ENCODE results near the gene HSPA4L. TPM values are rescaled to one million over a fixed set of nuclear protein-coding genes. Genes with fewer than 3 reads are reported as not detected.

Gene HSPA4L
- total and polyA plus RNA-seq, 10 of the 15 experiments (the other 5 are each of a cell fraction or from before 2014, with no cell fraction given): 8.6 to 40.5 (median 21.4) TPM

GRCh38 chr4:127880763-127881562 is 98.8 kb downstream of the HSPA4L start, which contains the start of gene PLK4 (continued):
- TF ChIP-seq EP300 (IDR thresholded peaks at IDR 0.05; ENCODE audit: borderline replicate concordance in 1 of 2, control insufficient read depth in 1 of 2, low read depth in 2 of 2, low read length in 2 of 2) (0 out of 4 replicates have a peak, but pooled peaks of 1 of the 2 experiments have one; percentile 44), HCFC1 (IDR thresholded peaks at IDR 0.05; ENCODE audit: low read length) (peak; percentile 38; the same call in 1 of the 2 replicates)

GRCh38 chr4:127881563-127881864 is 99.4 kb downstream of the HSPA4L start:
- H2AFZ ChIP-seq (ENCODE audit: control insufficient read depth, low read depth, low read length): peak overlapping the region; percentile 97
- intact Hi-C loops (cut with micrococcal nuclease; ENCODE audit: unreplicated experiment): loop anchor here (2.0 to 10.0 kb wide), 5 partner anchors 54 to 277 kb away; partner anchors contain the start of genes ABHD18, HSPA4L, LARP1B and MFSD8
- TF ChIP-seq NFYA (IDR thresholded peaks at IDR 0.05; ENCODE audit: borderline replicate concordance, low read depth, low read length): no peak
- TF ChIP-seq PRDM15 (CRISPR knock-in tag; IDR thresholded peaks at IDR 0.05): no peak
- TF ChIP-seq CTCF (IDR thresholded peaks at IDR 0.05 in 2 of 3, conservative IDR thresholded peaks at IDR 0.05 in 1 of 3; ENCODE audit: control insufficient read depth in 2 of 3, extremely low read depth in 1 of 3, insufficient read depth in 1 of 3, low read depth in 3 of 3, low read length in 3 of 3): peak in 1 of 3 experiments; percentile 22; a peak in 2 of 6 replicates
- no peak for TF ChIP-seq USF1 (IDR thresholded peaks at IDR 0.05; ENCODE audit: borderline replicate concordance, extremely low read length, insufficient read depth, low read depth, low read length)
- no peak for TF ChIP-seq RELA (IDR thresholded peaks at IDR 0.05; ENCODE audit: borderline replicate concordance, partially characterized antibody)
- no peak for TF ChIP-seq PML (IDR thresholded peaks at IDR 0.05; ENCODE audit: low read length)

More at GRCh38 chr4:127881563-127881864, 99.4 kb downstream of the HSPA4L start:
- ChIA-PET RAD21 (ENCODE audit: unreplicated experiment) (interaction anchor here (0.7 to 1.7 kb wide), 5 partner anchors 9 to 99 kb away, joined by 3 to 4 read pairs (median 4); no protein-coding TSS in a partner anchor), POLR2A (interaction anchor here (0.6 to 1.8 kb wide), 6 partner anchors 8 to 169 kb away, joined by 3 to 11 read pairs (median 6); partner anchors contain the start of genes ABHD18 and MFSD8), SMC1A (ENCODE audit: uncharacterized antibody, unreplicated experiment) (interaction anchor here (0.6 to 2.7 kb wide), 9 partner anchors 10 to 170 kb away, joined by 3 to 9 read pairs (median 4); partner anchors contain the start of genes ABHD18 and MFSD8), CTCF (interaction anchor here (0.8 to 1.9 kb wide), 4 partner anchors 9 to 250 kb away, joined by 3 to 4 read pairs (median 3); no protein-coding TSS in a partner anchor)
- FAIRE-seq: no peak
- Histone ChIP-seq H3K4me1 (ENCODE audit: control insufficient read depth, insufficient read depth, low read length) (no peaks in the 10 kb centered on the region; the same call in 1 of the 2 replicates), H3K79me2 (ENCODE audit: control insufficient read depth, insufficient read depth, low read length) (peaks cover 44% of the 10 kb centered on the region), H3K9me3 (replicated peaks; ENCODE audit: control insufficient read depth, insufficient read depth, low read length) (no peaks in the 10 kb centered on the region), H3K36me3 (ENCODE audit: control insufficient read depth in 2 of 2, insufficient read depth in 2 of 2, low read length in 1 of 2) (peaks cover 0 to 10% of the 10 kb centered on the region in 2 experiments; a peak in 3 of 4 replicates), H4K20me1 (ENCODE audit: control insufficient read depth, insufficient read depth) (no peaks in the 10 kb centered on the region), H3K27ac (ENCODE audit: control insufficient read depth, insufficient read depth) (peak overlapping the region; percentile 93), H3K4me2 (ENCODE audit: control insufficient read depth, insufficient read depth) (peak overlapping the region; percentile 71), H3K9ac (ENCODE audit: control insufficient read depth, insufficient read depth, low read length) (peak overlapping the region; percentile 96), H3K27me3 (replicated peaks in 1 of 2; ENCODE audit: control insufficient read depth in 2 of 2, insufficient read depth in 2 of 2, low read length in 1 of 2) (no peaks in the 10 kb centered on the region), H3K4me3 (peak overlapping the region; percentile 94)
- no peak for DNase-seq (ENCODE audit: low read depth, low spot score)
- in situ Hi-C loops (cut with MboI): no loop called here
- no TSS peak for BruUV-seq (replicated peaks)
- peak; percentile 67 for ATAC-seq
- WGBS (ENCODE audit: insufficient coverage, insufficient replicate concordance, low lambda C conversion rate, missing lambda C conversion rate): 2% methylated on average over 7 of the region's 7 CpGs
